HG02870 (cell line): ENCODE measurements around the gene CIDEB.
"Not testable (repeated sequence)": the region's sequence is repeated elsewhere in the genome, so short reads cannot be mapped to it uniquely, and the experiment has no call there.

Experiments used
- ATAC-seq: cut with Tn5 transposase; IDR thresholded peaks from one replicate; pipeline ENCODE4 v1.9.1; 2021; ENCODE audit warnings: mild to moderate bottlenecking, moderate library complexity; ENCODE audit not compliant: unreplicated experiment

The CIDEB gene

DNA sequence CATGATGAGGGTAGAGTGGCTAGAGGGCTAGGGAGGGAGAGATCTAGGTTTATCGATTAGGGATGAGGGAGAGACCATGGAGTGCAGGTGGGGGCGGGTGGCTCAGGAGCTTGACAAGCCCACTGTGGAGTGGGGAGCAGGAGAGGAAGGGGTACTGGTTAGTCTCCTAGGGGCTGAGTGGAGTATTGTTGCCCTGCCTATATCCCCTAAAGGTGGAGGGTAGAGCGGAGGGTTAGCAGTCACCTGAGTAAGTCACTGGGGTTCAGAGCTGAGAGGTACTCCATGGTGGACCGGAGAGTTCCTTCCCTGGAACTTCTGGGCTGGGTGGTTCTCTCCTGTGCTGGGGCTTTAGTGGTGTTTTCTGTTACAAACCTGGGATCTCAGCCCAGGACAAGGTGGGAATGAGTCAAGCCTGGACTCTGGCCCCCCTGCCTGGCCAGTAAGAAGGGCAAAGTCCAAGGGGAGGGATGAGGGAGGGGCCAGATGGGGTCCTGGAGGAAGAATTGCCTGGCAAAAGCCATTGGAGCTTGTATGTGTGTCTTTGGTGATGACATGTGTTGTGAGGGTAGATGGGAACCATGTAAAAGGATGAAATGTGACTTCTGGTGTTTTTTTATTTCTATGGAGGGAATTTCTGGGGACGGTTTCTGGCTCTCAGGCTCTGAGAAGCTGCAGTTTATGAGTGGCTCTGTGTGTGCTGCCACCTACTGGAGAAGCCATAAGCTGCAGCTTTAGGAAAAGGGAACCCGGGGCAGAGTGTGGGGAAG, at the start of gene CIDEB:
Gene CIDEB, minus strand, starts transcription at position 403 of the 767 bp plus-strand sequence. Its CDS starts 119 bp downstream, at position 284.
- no peak for ATAC-seq

GRCh38 chr14:24356208-24356607, 48.4 kb upstream of the CIDEB start:
- ATAC-seq = no peak

DNA sequence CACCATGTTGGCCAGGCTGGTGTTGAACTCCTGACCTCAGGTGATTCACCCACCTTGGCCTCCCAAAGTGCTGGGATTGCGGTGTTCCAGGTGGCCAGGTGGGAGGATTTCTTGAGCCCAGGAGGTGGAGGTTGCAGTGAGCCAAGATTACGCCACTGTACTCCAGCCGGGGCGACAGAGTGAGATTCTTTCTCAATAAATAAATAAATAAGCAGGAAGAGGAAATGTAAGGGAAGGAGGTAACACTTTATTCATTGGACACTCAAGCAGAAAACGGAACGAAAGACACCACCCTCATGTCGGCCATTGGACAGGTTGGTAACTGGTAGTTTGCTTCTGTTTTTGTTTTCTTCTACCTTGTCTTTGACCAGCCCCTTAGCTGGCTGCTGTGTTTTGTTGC, 47.2 kb upstream of the CIDEB start:
- ATAC-seq = no peak

GRCh38 chr14:24354482-24354825, 46.7 kb upstream of the CIDEB start:
- not testable (repeated sequence) for ATAC-seq

DNA sequence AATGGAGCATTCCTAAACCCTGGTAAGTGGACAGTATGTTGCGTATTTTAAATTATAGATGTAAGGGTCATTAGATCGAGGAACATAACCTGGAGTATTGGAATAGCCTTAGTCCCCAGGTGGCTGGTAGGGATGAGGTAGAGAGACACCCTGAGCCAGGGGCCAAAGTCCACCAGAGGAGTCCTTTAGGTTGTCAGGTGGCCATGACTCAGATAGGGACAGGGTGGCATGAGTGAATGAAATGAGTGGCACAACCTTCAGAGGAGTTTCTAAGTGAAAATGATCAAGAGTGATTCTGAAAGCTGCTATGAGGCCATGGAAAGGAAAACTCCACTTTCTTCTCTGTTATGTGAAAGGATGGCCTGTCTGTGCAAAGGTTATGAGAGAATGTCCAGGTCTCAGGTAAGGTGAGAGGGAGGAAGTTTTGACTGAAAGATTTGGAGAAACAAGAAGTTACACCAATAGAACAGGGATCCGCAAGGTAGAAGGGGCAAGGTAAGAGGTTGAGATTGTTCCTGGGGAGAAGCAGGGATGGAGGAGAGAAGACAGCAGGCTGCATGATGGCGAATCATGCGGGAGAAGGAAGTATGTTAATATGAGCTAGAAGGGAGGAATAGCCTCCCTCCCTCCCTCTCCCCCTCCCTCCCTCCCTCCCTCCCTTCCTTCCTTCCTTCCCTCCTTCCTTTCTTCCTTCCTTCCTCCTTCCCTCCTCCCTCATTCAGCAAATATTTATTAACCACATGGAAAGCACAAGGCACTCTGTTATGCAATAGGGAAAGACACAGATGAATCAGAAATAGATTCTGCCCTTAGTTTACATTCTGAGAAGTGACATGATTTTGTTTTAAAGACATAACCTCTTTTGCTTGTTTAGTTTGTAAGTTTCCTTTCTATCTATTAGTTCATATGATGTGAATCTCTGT, 46.0 kb upstream of the CIDEB start:
- ATAC-seq = no peak

- no peak for ATAC-seq
Measured at GRCh38 chr14:24351517-24351916, 43.7 kb upstream of the CIDEB start.

DNA sequence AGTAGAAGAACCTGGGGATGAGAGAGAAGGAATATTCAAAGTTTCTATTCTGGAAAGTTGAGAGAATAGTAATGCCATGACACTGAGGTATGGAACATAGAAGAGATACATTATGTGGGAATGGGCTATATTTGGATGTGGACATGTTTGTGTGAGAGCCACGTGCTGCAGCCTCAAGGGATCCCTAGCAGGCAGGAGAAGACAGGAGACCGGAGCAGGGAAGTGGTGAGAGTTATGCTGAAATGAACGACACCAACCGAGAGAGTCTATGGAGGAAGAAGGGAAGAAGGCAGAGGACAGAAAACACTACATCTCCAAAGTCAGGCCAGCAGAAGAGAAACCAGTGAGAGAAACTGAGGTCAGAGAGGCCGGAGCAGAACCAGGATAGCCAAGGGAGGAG, 42.0 kb upstream of the CIDEB start:
- no peak for ATAC-seq

DNA sequence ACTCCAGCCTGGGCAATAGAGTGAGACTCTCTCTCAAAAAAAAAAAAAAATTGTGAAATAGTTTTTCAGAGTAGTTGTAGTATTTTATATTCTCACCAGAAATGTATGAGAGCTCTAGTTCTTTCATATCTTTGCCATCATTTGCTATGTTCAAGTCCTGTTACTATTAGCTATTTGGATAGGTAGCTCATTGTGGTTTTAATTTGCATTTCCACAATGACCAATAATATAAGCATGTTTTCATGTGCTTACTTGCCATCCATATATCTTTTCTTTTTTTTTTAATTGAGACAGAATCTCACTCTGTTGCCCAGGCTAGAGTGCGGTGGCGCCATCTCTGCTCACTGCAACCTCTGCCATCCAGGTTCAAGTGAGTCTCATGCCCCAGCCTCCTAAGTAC, 40.4 kb upstream of the CIDEB start:
- no peak for ATAC-seq

DNA sequence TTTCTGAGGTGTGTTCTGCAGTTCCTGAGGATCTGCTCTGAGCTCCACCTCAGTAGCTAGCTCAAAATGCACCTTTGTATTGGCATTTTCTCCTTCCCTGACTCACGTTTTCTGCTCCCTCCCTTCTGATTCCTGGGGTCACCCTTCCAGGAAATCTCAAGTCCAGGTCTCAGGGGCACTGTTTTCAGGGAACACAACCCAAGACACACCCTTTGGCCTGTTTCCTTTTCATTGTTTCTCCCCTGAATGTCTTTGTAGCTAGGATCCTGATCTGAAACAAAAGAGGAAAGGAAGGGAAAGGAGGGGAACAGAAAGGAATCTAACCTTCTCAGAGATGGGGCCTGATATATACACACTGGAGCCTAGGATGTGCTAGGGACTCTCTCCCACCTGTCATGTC, 39.4 kb upstream of the CIDEB start:
- no peak for ATAC-seq

DNA sequence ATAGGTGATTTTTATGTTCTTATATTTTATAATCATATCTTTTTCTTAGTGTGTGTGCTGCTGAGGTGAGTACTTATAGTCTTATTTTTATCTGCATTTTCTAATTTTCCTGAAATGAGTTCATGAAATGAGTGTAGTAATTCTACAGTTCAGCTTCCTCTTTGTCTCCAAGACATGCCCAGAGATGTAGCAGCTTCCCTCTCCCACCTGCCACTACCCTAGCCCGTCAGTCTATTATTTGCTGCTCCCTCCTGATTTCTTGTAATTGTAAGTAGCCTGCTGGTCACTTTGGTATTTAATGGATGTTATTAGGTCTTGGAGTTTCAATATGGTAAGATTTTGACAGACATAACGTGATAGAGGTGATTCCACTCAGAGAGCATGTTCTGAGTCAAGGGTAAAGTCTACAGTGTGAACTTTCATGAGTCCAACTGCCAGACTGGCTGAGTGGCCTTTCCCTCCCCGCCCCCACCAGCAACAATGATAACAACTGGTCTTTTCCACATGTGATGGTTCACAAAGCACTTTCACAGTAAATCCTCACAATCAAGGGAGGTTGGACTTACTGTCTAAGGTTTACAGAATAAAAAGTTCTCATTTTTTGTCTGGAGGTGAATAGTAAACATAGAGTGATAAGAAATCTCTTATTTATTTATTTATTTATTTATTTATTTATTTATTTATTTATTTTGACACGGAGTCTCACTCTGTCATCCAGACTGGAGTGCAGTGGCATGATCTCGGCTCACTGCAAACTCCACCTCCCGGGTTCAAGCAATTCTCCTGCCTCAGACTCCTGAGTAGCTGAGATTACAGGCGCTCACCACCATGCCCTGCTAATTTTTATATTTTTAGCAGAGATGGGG, 36.3 kb upstream of the CIDEB start:
- ATAC-seq = no peak

DNA sequence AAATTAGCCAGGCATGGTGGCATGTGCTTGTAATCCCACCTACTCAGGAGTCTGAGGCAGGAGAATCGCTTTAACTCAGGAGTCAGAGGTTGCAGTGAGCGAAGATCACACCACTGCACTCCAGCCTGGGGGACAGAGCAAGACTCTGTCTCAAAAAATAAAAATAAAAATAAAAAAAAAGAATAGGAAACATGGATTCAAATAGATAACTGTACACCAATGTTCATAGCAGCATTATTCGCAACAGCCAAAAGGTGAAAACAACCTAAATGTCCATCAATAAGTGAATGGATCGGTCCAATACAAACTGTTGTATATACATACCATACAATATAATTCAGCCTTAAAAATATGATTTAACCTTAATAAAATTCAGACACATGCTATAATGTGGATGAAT, 35.1 kb upstream of the CIDEB start:
- no peak for ATAC-seq

- ATAC-seq = no peak
Measured at GRCh38 chr14:24340606-24341005, 32.8 kb upstream of the CIDEB start.

DNA sequence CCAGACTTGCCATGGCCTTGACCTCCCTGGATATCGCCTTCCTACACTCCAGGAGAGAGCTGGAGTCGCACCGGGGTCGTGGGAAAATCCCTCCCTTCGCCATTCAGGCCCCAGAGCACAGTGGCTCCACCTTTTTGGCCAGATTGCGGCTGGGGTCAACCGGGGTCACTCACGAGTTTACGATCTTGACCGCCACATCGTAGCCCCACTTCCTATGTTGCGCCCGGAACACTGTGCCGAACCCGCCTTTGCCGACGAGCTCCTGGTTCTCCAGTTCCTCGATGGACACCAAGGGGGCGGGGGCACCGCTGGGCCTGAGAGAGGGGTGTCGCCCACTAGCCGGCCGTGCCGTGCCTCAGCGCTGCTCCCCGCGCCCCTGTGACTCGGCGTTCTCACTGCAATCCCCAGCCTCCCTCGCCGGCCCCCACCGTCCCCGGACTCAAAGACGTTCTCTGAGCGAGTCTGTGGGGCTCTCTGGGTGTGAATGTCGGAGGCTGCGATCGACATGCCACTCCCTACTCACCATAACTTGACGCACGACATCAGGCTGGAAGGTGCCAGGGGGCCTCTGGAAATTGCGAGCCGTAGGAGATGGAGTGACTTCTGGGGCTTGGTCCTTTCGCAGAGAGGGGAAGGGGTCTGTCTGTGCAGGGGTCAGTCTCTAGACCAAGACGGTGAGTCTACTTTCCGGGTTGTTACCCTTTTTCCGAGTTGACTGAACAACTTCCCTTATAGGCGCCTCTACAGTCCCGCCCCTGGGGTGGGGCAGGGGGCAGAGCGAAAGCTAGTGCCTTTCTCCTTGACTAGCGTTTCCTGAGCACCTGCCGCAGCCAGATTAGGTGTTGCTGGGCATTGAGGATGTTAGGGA, 31.7 kb upstream of the CIDEB start, which contains the start of gene RIPK3:
Gene RIPK3, minus strand, starts transcription at position 708 of the 868 bp plus-strand sequence. Its CDS starts 165 bp downstream, at position 543.
- peak; percentile 80 for ATAC-seq

DNA sequence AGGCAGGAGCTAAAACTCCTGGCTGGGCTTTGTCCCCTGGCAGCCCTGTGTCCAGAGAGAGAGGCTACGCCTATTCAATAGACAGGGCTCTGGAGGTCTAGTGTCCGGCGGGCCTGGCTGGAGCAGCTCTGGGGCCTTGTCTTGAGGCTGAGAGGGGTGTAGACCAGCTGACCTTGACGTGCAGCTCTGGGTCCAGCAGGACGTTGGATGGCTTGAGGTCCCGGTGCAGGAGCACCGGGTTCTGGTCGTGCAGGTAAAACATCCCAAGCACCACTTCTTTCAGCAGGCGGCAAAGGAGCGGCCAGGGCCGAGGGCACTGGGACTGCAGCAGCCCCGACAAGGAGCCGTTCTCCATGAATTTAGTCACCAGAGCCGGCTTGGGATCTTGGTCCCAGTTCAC, 31.1 kb upstream of the CIDEB start:
- ATAC-seq = no peak

DNA sequence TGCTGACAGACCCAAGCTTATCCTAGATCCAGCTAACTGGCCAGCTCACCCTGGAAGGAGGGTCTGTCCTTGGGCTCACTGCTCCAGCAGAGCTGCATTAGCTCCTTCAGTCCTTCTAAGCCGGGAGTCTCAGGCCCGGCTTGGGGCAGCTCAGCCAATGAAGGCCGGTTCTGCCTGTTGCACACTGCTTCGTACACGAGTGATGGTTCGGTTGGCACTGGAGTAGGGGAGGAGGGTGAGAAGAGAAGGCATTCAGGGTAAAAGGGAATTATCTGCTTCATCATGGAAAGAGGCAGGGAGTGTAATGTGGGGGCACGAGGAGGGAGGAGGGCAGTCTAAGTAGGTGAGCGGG, 30.0 kb upstream of the CIDEB start:
- no peak for ATAC-seq

GRCh38 chr14:24337144-24337823, 29.5 kb upstream of the CIDEB start:
- ATAC-seq = no peak

- no peak for ATAC-seq
Measured at GRCh38 chr14:24335461-24336171, 27.8 kb upstream of the CIDEB start.

DNA sequence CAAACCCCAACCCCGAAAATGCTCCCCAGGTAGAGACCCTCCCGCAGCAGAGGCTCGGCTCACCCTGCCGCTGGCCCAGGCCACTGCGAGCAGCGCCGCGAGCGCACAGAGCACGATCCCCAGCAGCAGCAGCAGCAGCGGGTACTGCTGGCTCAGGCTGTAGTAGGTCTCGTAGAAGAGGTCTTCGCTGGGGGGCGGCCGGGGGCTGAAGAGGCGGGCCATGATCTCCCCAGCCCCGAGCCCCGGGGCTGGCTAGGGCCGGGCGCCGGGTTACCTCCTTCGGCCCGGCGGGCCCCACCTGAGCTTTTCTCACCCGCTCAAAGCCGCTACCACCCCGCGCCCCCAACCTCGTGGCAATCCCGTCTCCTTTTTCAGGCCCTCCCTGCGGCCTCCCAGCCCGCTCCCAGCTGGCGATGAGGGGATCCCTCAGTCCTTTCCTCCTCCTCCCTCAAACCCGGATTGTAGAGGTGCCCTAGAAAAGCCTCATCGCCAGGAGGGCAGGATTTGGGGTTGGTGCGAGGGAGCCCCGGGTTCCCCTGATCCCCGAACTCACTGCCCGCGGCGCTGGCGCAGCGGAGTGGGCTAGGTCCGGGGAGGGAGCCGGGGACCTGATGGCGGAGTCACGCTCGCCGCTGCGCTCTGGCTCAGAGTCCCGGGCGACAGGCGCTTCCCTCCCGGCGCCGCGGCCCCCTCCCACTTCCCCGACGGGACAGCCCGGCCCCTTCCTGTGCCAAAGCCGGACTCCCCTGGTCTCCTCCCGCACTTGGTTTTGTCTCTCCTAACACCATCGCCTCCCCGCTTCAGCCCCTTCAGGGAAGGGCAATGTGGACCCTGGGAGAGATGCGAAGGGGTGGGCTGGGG, 26.9 kb upstream of the CIDEB start, which contains the start of gene ADCY4:
Gene ADCY4, minus strand, starts transcription at position 641 of the 861 bp plus-strand sequence. Its CDS starts 419 bp downstream, at position 222.
- no peak for ATAC-seq
